Naive thymus-derived CD8-positive, alpha-beta T cell (primary cell): Measurements from ENCODE around the gene PLXNA4. TPM values are rescaled to one million over a fixed set of nuclear protein-coding genes. Genes with fewer than 3 reads are reported as not detected.

Experiments
- ATAC-seq, 2 donors: fragments of 150-1000 bp; cut with Tn5 transposase in 1 of 2; sonication (Bioruptor Pico), chemical (Tn5 transposase) in 1 of 2; 1 replicate in 1 of 2; 2 replicates in 1 of 2; pipeline ENCODE4 v1.10.0; 2021; ENCODE audit warnings: mild to moderate bottlenecking in 2 of 2, moderate library complexity in 2 of 2
- POLR2A ChIA-PET: fragments of 350-600 bp; sonication (Branson Sonifier 250); formaldehyde crosslinking; loops from one replicate; lab custom pipeline; 2021; ENCODE audit warnings: antibody characterized with exemption; lab: Charles Lee
- DNase-seq, 10 donors: peaks; one replicate each; pipeline versions ENCODE4 v3.0.0 to v3.0.0-alpha.2; 2020 to 2022
- H3K27ac Mint-ChIP-seq, 10 donors: one replicate each; pipeline ENCODE4 v1.8.0; 2020 to 2022; ENCODE audit warnings: mild to moderate bottlenecking in 10 of 10, mixed read lengths in 10 of 10, moderate library complexity in 4 of 10, inconsistent platforms in 1 of 10
- H3K27me3 Mint-ChIP-seq, 5 donors: one replicate each; pipeline ENCODE4 v1.8.0; 2021 to 2022; ENCODE audit warnings: mixed read lengths in 5 of 5
- H3K36me3 Mint-ChIP-seq, 3 donors: one replicate each; pipeline ENCODE4 v1.8.0; 2020 to 2022; ENCODE audit warnings: mixed read lengths in 3 of 3, mild to moderate bottlenecking in 2 of 3, inconsistent platforms in 1 of 3
- H3K4me1 Mint-ChIP-seq, 4 donors: one replicate each; pipeline ENCODE4 v1.8.0; 2021 to 2022; ENCODE audit warnings: mixed read lengths in 4 of 4
- H3K4me3 Mint-ChIP-seq, 10 donors: one replicate each; pipeline ENCODE4 v1.8.0; 2020 to 2022; ENCODE audit warnings: mild to moderate bottlenecking in 10 of 10, mixed read lengths in 10 of 10, moderate library complexity in 6 of 10, inconsistent platforms in 1 of 10
- H3K9me3 Mint-ChIP-seq, 9 donors: one replicate each; pipeline ENCODE4 v1.8.0; 2020 to 2022; ENCODE audit warnings: mixed read lengths in 9 of 9, mild to moderate bottlenecking in 3 of 9, inconsistent platforms in 1 of 9, moderate library complexity in 1 of 9
- polyA plus RNA-seq, 3 donors: library from polyadenylated mRNA; unstranded; fragments of 300-500 nt; fragmentation: Illumina TruSeq; gene quantifications; one replicate each; pipeline ENCODE4 v1.2.3, GENCODE V29; 2021
- total RNA-seq, 8 experiments: library from RNA in 2 of 8; stranded (reverse) in 2 of 8; gene quantifications; one replicate each; pipeline ENCODE4 v1.2.3 and lab custom pipeline; 2021 to 2026

PLXNA4 gene
- total and polyA plus RNA-seq, 5 experiments from 2014 or later = 0.05 to 1.2 (median 0.27) TPM

- Mint-ChIP-seq H3K27me3 (peaks cover 0 to 23% (median 4%) of the 10 kb centered on the region in 5 donors), H3K36me3 (peaks cover 0 to 2% (median 0%) of the 10 kb centered on the region in 3 donors), H3K9me3 (no peaks in the 10 kb centered on the region), H3K4me1 (peaks cover 0 to 3% (median 0%) of the 10 kb centered on the region in 4 donors), H3K27ac (no peak overlapping the region), H3K4me3 (no peak overlapping the region)
- DNase-seq = no peak
- ATAC-seq = no peak
- POLR2A ChIA-PET = no interaction called here
These were observed 345.8 kb downstream of the PLXNA4 start for GRCh38 chr7:132230462-132230861.

DNA sequence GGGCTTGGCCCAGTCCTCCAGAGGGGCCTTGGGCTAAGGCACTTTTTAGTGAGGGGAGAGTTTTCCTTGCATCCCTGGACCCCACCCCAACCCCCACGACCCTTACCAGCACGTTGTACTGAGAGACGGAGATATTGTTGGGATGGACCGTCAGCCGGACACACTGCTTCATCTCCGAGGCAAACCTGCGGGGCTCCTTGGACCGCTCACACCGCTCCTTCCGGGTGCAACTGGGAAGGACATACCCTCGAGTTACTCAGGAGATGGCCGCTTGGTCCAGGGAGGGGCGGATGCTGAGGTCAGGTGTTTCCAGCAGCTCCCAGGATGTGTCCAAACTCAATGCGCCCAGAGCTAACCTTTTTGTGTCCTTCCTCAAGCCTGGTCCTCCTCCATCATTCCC lies 348.0 kb downstream of the PLXNA4 start:
- Mint-ChIP-seq H3K36me3 (peaks cover 0 to 2% (median 0%) of the 10 kb centered on the region in 3 donors), H3K27me3 (peaks cover 0 to 23% (median 4%) of the 10 kb centered on the region in 5 donors), H3K4me1 (peaks cover 0 to 3% (median 0%) of the 10 kb centered on the region in 4 donors), H3K9me3 (peaks cover 0 to 2% (median 0%) of the 10 kb centered on the region in 9 donors), H3K4me3 (no peak overlapping the region), H3K27ac (no peak overlapping the region)
- POLR2A ChIA-PET = no interaction called here
- ATAC-seq (no peak), DNase-seq (no peak)

DNA sequence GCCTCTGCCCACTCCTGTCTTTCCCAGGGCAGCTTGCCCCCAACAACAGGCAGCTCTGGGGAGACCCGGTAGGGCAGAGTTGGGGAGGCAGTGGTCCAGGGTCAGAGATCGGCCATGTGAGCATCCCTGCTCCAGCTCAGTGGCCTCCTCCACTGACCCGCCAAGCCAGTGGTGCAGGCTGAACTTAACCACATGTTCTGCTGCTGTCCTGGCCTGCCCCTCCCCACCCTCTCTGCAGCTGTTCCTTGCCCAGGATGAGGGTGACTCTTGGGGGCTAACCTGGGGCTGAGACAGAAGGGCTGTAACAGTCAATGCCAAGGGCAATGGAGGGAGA lies 349.3 kb downstream of the PLXNA4 start:
- Mint-ChIP-seq H3K27me3 (peaks cover 0 to 23% (median 4%) of the 10 kb centered on the region in 5 donors), H3K36me3 (peaks cover 0 to 2% (median 0%) of the 10 kb centered on the region in 3 donors), H3K9me3 (peaks cover 0 to 2% (median 0%) of the 10 kb centered on the region in 9 donors), H3K4me3 (no peak overlapping the region), H3K4me1 (peaks cover 0 to 3% (median 0%) of the 10 kb centered on the region in 4 donors), H3K27ac (no peak overlapping the region)
- DNase-seq = no peak
- no peak for ATAC-seq
- POLR2A ChIA-PET = no interaction called here

- DNase-seq (no peak), ATAC-seq (no peak)
- Mint-ChIP-seq H3K4me3 (no peak overlapping the region), H3K27me3 (peaks cover 0 to 23% (median 4%) of the 10 kb centered on the region in 5 donors), H3K36me3 (peaks cover 0 to 2% (median 0%) of the 10 kb centered on the region in 3 donors), H3K4me1 (peaks cover 0 to 3% (median 0%) of the 10 kb centered on the region in 4 donors), H3K9me3 (peaks cover 0 to 2% (median 0%) of the 10 kb centered on the region in 9 donors), H3K27ac (no peak overlapping the region)
- POLR2A ChIA-PET = no interaction called here
These were observed 350.0 kb downstream of the PLXNA4 start for GRCh38 chr7:132226046-132226956.

DNA sequence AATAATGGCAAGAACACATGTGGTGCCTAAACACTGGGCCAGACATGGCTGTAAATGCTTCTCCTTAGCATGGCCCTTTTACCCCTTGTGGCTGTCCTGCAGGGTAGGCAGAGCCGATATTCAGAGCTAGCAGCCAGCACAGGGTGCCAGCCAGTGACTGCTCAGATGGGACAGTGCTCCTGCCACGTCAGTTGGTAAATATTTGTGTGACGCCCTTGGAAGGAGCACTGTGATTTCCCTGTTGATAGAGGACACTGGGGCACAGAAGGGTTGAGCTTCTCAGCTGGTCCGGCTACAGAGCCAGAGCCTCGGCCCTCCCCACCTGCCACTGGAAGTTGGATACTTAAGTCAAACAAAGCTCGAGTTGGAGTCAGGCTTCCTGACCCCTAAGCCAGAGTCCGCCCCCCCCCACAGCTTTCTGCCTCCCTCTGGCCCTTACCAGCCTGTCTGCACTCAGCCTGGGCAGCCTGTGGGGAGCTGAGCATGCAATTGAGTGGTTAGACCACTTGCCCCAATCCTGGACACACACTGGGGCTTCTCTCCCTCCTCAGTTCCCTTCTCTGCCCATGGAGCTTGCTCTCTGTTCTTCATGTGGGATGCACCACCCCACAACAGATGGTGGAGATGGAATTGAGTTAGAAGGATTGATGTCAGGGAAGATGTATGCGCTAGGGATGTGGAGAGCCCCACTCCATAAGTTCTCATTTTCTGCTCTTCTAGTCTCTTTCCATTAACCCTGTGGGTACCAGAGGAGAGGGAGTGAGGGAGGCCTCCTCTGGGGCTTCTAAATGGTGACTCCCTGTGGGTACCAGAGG lies 350.8 kb downstream of the PLXNA4 start:
- ATAC-seq (no peak), DNase-seq (no peak)
- H3K4me1 Mint-ChIP-seq = peaks cover 0 to 3% (median 0%) of the 10 kb centered on the region in 4 donors
- POLR2A ChIA-PET = no interaction called here
- H3K9me3 Mint-ChIP-seq = peaks cover 0 to 2% (median 0%) of the 10 kb centered on the region in 9 donors
- H3K27me3 Mint-ChIP-seq = peaks cover 0 to 23% (median 4%) of the 10 kb centered on the region in 5 donors
- no peak overlapping the region for H3K27ac Mint-ChIP-seq
- H3K4me3 Mint-ChIP-seq = no peak overlapping the region
- H3K36me3 Mint-ChIP-seq = peaks cover 0 to 2% (median 0%) of the 10 kb centered on the region in 3 donors

DNA sequence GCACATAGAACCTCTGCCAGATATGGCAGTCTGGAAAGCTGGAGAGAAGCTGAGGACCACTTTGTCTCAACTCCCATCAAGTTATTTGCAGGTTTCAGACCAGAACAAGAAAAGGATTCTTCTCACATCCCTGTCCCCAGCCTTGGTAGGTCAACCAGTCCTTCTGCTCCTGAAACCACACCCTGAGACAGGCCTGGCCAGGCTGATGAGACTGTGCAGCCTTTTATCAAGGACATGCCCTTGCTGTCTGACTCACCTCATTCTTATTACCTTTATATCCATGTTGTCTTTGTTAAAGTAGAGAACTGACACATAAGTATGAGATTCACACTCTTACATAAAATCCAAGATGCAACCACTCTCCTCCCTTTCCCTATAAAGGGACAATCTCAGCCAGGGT lies 354.9 kb downstream of the PLXNA4 start:
- H3K4me1 Mint-ChIP-seq = no peaks in the 10 kb centered on the region
- no peak overlapping the region for H3K4me3 Mint-ChIP-seq
- no peak for DNase-seq
- peaks cover 0 to 1% (median 0%) of the 10 kb centered on the region in 5 donors for H3K27me3 Mint-ChIP-seq
- peaks cover 0 to 2% (median 0%) of the 10 kb centered on the region in 3 donors for H3K36me3 Mint-ChIP-seq
- ATAC-seq = no peak
- peaks cover 0 to 2% (median 0%) of the 10 kb centered on the region in 9 donors for H3K9me3 Mint-ChIP-seq
- POLR2A ChIA-PET = no interaction called here
- H3K27ac Mint-ChIP-seq = no peak overlapping the region

DNA sequence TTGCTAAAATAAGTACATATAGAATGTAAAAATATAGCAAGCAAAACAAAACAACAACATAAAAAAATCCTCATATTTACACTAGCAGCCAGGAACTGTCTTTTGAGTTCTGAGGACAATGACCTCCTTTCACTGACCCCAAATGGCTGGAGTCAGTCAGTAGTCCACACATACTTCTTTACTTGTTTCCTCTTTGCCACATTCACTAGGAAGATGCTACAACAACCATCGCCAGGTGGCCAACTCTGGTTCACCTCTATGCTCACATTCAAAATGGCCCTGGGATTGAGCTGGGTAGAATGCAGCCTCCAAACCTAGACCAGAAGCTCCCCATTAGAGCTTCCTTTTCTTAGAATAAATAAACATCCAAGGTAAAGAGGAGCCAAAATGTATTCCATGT lies 356.2 kb downstream of the PLXNA4 start:
- Mint-ChIP-seq H3K36me3 (no peaks in the 10 kb centered on the region), H3K4me1 (no peaks in the 10 kb centered on the region), H3K27me3 (peaks cover 0 to 1% (median 0%) of the 10 kb centered on the region in 5 donors), H3K27ac (no peak overlapping the region), H3K4me3 (no peak overlapping the region), H3K9me3 (peaks cover 0 to 2% (median 0%) of the 10 kb centered on the region in 9 donors)
- POLR2A ChIA-PET = no interaction called here
- DNase-seq = no peak
- no peak for ATAC-seq

- Mint-ChIP-seq H3K27ac (no peak overlapping the region), H3K4me3 (no peak overlapping the region), H3K36me3 (no peaks in the 10 kb centered on the region), H3K4me1 (no peaks in the 10 kb centered on the region), H3K9me3 (no peaks in the 10 kb centered on the region), H3K27me3 (peaks cover 0 to 1% (median 0%) of the 10 kb centered on the region in 5 donors)
- DNase-seq (no peak), ATAC-seq (no peak)
- POLR2A ChIA-PET = no interaction called here
These were observed 357.4 kb downstream of the PLXNA4 start for GRCh38 chr7:132218876-132219275.

GRCh38 chr7:132216847-132217525 lies 359.3 kb downstream of the PLXNA4 start:
- no peaks in the 10 kb centered on the region for H3K27me3 Mint-ChIP-seq
- DNase-seq (no peak), ATAC-seq (no peak)
- POLR2A ChIA-PET = no interaction called here
- no peak overlapping the region for H3K27ac Mint-ChIP-seq
- H3K4me1 Mint-ChIP-seq = no peaks in the 10 kb centered on the region
- H3K36me3 Mint-ChIP-seq = no peaks in the 10 kb centered on the region
- H3K4me3 Mint-ChIP-seq = no peak overlapping the region
- H3K9me3 Mint-ChIP-seq = no peaks in the 10 kb centered on the region

GRCh38 chr7:132214452-132214851 lies 361.8 kb downstream of the PLXNA4 start:
- H3K27ac Mint-ChIP-seq = no peak overlapping the region
- DNase-seq (no peak), ATAC-seq (no peak)
- POLR2A ChIA-PET = no interaction called here
- H3K4me3 Mint-ChIP-seq = no peak overlapping the region
- no peaks in the 10 kb centered on the region for H3K36me3 Mint-ChIP-seq
- H3K9me3 Mint-ChIP-seq = no peaks in the 10 kb centered on the region
- no peaks in the 10 kb centered on the region for H3K27me3 Mint-ChIP-seq
- no peaks in the 10 kb centered on the region for H3K4me1 Mint-ChIP-seq

DNA sequence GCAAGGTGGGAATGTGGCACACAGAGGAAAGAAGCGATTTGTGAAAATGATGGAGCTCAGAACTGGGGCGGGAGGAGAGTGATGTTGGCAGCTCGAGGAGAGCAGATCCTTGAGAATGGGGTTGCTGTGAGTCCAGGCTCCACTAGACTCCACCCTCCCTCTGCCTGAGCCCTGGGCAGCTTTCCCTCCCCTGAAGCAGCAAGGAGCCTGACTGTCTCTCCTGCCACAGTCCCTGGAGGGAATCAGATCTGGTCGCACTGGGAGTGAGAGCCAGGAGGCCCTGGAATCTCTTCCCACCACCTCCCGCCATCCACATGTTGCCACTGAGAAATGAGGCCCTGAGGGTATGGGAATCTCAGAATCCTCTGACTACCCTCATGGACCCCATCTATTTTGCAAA lies 362.7 kb downstream of the PLXNA4 start:
- POLR2A ChIA-PET = no interaction called here
- H3K9me3 Mint-ChIP-seq = no peaks in the 10 kb centered on the region
- DNase-seq (no peak), ATAC-seq (no peak)
- H3K36me3 Mint-ChIP-seq = no peaks in the 10 kb centered on the region
- no peaks in the 10 kb centered on the region for H3K27me3 Mint-ChIP-seq
- no peak overlapping the region for H3K27ac Mint-ChIP-seq
- H3K4me3 Mint-ChIP-seq = no peak overlapping the region
- no peaks in the 10 kb centered on the region for H3K4me1 Mint-ChIP-seq

- no peaks in the 10 kb centered on the region for H3K4me1 Mint-ChIP-seq
- no peaks in the 10 kb centered on the region for H3K36me3 Mint-ChIP-seq
- no peak overlapping the region for H3K4me3 Mint-ChIP-seq
- POLR2A ChIA-PET = no interaction called here
- DNase-seq (no peak), ATAC-seq (no peak)
- H3K27ac Mint-ChIP-seq = no peak overlapping the region
- H3K9me3 Mint-ChIP-seq = no peaks in the 10 kb centered on the region
- peaks cover 0 to 10% (median 0%) of the 10 kb centered on the region in 5 donors for H3K27me3 Mint-ChIP-seq
These were observed 364.3 kb downstream of the PLXNA4 start for GRCh38 chr7:132211971-132212370.
